Coronary artery (tissue), 2 donors: Measurements from ENCODE around the gene NUP188.

Experiments
- DNase-seq: peaks from one replicate; pipeline ENCODE4 v3.0.0-alpha.2; 2017; ENCODE audit warnings: low spot score
- H3K27ac ChIP-seq, 2 donors: fragments of 200-600 bp; sonication (generic); one replicate each; pipeline ENCODE4 v1.5.1; 2016 to 2019
- H3K4me3 ChIP-seq: fragments of 200-600 bp; sonication (generic); 2 replicates; pipeline ENCODE4 v1.5.1; 2016; ENCODE audit warnings: mild to moderate bottlenecking, moderate library complexity
- CTCF ChIP-seq: fragments of 200-600 bp; sonication (generic); IDR thresholded peaks from one replicate; pipeline ENCODE4 v1.5.1; 2019; ENCODE audit warnings: antibody characterized with exemption

Gene NUP188

GRCh38 chr9:128921881-128922763 lies 25.4 kb upstream of the NUP188 start:
- no peak for TF ChIP-seq CTCF
- H3K4me3 ChIP-seq, result peak overlapping the region; percentile 76
- peak overlapping the region; percentile 94 for H3K27ac ChIP-seq
- DNase-seq, result no peak

GRCh38 chr9:128923493-128923883 lies 24.0 kb upstream of the NUP188 start:
- DNase-seq, result no peak
- H3K4me3 ChIP-seq, result no peak overlapping the region
- no peak for TF ChIP-seq CTCF
- H3K27ac ChIP-seq, result peak overlapping the region in 1 of 2 donors; percentile 94

GRCh38 chr9:128927731-128928411 lies 19.6 kb upstream of the NUP188 start:
- no peak overlapping the region for H3K4me3 ChIP-seq
- peak; percentile 68 for TF ChIP-seq CTCF
- no peak overlapping the region for H3K27ac ChIP-seq
- DNase-seq, result no peak

- no peak for TF ChIP-seq CTCF
Observed at GRCh38 chr9:128928624-128929023, 18.9 kb upstream of the NUP188 start.

GRCh38 chr9:128929560-128929959 lies 17.9 kb upstream of the NUP188 start:
- H3K27ac ChIP-seq, result no peak overlapping the region
- DNase-seq, result no peak
- no peak overlapping the region for H3K4me3 ChIP-seq
- no peak for TF ChIP-seq CTCF

More at GRCh38 chr9:128928624-128929023, 18.9 kb upstream of the NUP188 start:
- DNase-seq, result no peak
- no peak overlapping the region for H3K4me3 ChIP-seq
- no peak overlapping the region for H3K27ac ChIP-seq

GRCh38 chr9:128933731-128934130 lies 13.8 kb upstream of the NUP188 start:
- Histone ChIP-seq H3K4me3 (no peak overlapping the region), H3K27ac (no peak overlapping the region)
- DNase-seq, result peak; percentile 53
- TF ChIP-seq CTCF, result no peak
